ENCODE results near the gene MSL1.

The MSL1 gene

GRCh38 chr17:40093005-40093579 is 28.7 kb upstream of the MSL1 start:
- H3K4me1 ChIP-seq (ENCODE audit: control insufficient read depth, insufficient read depth, low read length) = peaks cover 86% of the 10 kb centered on the region
- H3K36me3 ChIP-seq (ENCODE audit: control insufficient read depth in 2 of 2, insufficient read depth in 2 of 2, low read length in 2 of 2) = peaks cover 41 to 56% of the 10 kb centered on the region in 2 donors

GRCh38 chr17:40093580-40094201 is 28.1 kb upstream of the MSL1 start:
- Histone ChIP-seq H3K4me1 (ENCODE audit: control insufficient read depth, insufficient read depth, low read length) (peaks cover 92% of the 10 kb centered on the region), H3K9me3 (ENCODE audit: control insufficient read depth in 2 of 2, low read length in 2 of 2) (no peaks in the 10 kb centered on the region), H3K27ac (ENCODE audit: low read length) (peak overlapping the region; percentile 94), H3K36me3 (ENCODE audit: control insufficient read depth in 2 of 2, insufficient read depth in 2 of 2, low read length in 2 of 2) (peaks cover 36 to 54% of the 10 kb centered on the region in 2 donors), H3K9ac (ENCODE audit: low read length in 2 of 2) (peak overlapping the region; percentile 39 to 51), H3K4me3 (ENCODE audit: low read length in 2 of 2) (peak overlapping the region; percentile 38 to 52), H3K27me3 (ENCODE audit: control insufficient read depth in 1 of 2, insufficient read depth in 2 of 2, low read length in 2 of 2) (no peaks in the 10 kb centered on the region)

More at GRCh38 chr17:40093005-40093579, 28.7 kb upstream of the MSL1 start:
- H3K27me3 ChIP-seq (ENCODE audit: control insufficient read depth in 1 of 2, insufficient read depth in 2 of 2, low read length in 2 of 2) = no peaks in the 10 kb centered on the region
- H3K27ac ChIP-seq (ENCODE audit: low read length) = peak overlapping the region; percentile 94
- peak overlapping the region; percentile 38 to 52 for H3K4me3 ChIP-seq (ENCODE audit: low read length in 2 of 2)
- H3K9ac ChIP-seq (ENCODE audit: low read length in 2 of 2) = peak overlapping the region; percentile 39 to 51
- H3K9me3 ChIP-seq (ENCODE audit: control insufficient read depth in 2 of 2, low read length in 2 of 2) = no peaks in the 10 kb centered on the region

- Histone ChIP-seq H3K27ac (ENCODE audit: low read length) (peak overlapping the region; percentile 94), H3K27me3 (ENCODE audit: control insufficient read depth in 1 of 2, insufficient read depth in 2 of 2, low read length in 2 of 2) (no peaks in the 10 kb centered on the region), H3K36me3 (ENCODE audit: control insufficient read depth in 2 of 2, insufficient read depth in 2 of 2, low read length in 2 of 2) (peaks cover 36 to 47% of the 10 kb centered on the region in 2 donors), H3K9ac (ENCODE audit: low read length in 2 of 2) (no peak overlapping the region), H3K9me3 (ENCODE audit: control insufficient read depth in 2 of 2, low read length in 2 of 2) (no peaks in the 10 kb centered on the region), H3K4me1 (ENCODE audit: control insufficient read depth, insufficient read depth, low read length) (peaks cover 88% of the 10 kb centered on the region), H3K4me3 (ENCODE audit: low read length in 2 of 2) (no peak overlapping the region)
These were observed 26.9 kb upstream of the MSL1 start for GRCh38 chr17:40094874-40095273.

- Histone ChIP-seq H3K9ac (ENCODE audit: low read length in 2 of 2) (peak overlapping the region in 1 of 2 donors; percentile 21), H3K4me1 (ENCODE audit: control insufficient read depth, insufficient read depth, low read length) (peaks cover 82% of the 10 kb centered on the region), H3K27me3 (ENCODE audit: control insufficient read depth in 1 of 2, insufficient read depth in 2 of 2, low read length in 2 of 2) (no peaks in the 10 kb centered on the region), H3K36me3 (ENCODE audit: control insufficient read depth in 2 of 2, insufficient read depth in 2 of 2, low read length in 2 of 2) (peaks cover 36 to 47% of the 10 kb centered on the region in 2 donors), H3K27ac (ENCODE audit: low read length) (peak overlapping the region; percentile 94), H3K9me3 (ENCODE audit: control insufficient read depth in 2 of 2, low read length in 2 of 2) (no peaks in the 10 kb centered on the region), H3K4me3 (ENCODE audit: low read length in 2 of 2) (peak overlapping the region in 1 of 2 donors; percentile 83)
These were observed 26.3 kb upstream of the MSL1 start for GRCh38 chr17:40095351-40095943.

GRCh38 chr17:40095944-40096791 is 25.6 kb upstream of the MSL1 start:
- no peaks in the 10 kb centered on the region for H3K27me3 ChIP-seq (ENCODE audit: control insufficient read depth in 1 of 2, insufficient read depth in 2 of 2, low read length in 2 of 2)
- no peaks in the 10 kb centered on the region for H3K9me3 ChIP-seq (ENCODE audit: control insufficient read depth in 2 of 2, low read length in 2 of 2)
- peak overlapping the region; percentile 68 to 83 for H3K4me3 ChIP-seq (ENCODE audit: low read length in 2 of 2)
- H3K36me3 ChIP-seq (ENCODE audit: control insufficient read depth in 2 of 2, insufficient read depth in 2 of 2, low read length in 2 of 2) = peaks cover 36 to 47% of the 10 kb centered on the region in 2 donors
- H3K27ac ChIP-seq (ENCODE audit: low read length) = peak overlapping the region; percentile 94
- peak overlapping the region; percentile 55 to 66 for H3K9ac ChIP-seq (ENCODE audit: low read length in 2 of 2)
- H3K4me1 ChIP-seq (ENCODE audit: control insufficient read depth, insufficient read depth, low read length) = peaks cover 81% of the 10 kb centered on the region

- Histone ChIP-seq H3K9ac (ENCODE audit: low read length in 2 of 2) (peak overlapping the region; percentile 55 to 66), H3K4me3 (ENCODE audit: low read length in 2 of 2) (peak overlapping the region; percentile 68 to 83), H3K27ac (ENCODE audit: low read length) (peak overlapping the region; percentile 94), H3K36me3 (ENCODE audit: control insufficient read depth in 2 of 2, insufficient read depth in 2 of 2, low read length in 2 of 2) (peaks cover 36 to 47% of the 10 kb centered on the region in 2 donors), H3K4me1 (ENCODE audit: control insufficient read depth, insufficient read depth, low read length) (peaks cover 76% of the 10 kb centered on the region), H3K9me3 (ENCODE audit: control insufficient read depth in 2 of 2, low read length in 2 of 2) (no peaks in the 10 kb centered on the region), H3K27me3 (ENCODE audit: control insufficient read depth in 1 of 2, insufficient read depth in 2 of 2, low read length in 2 of 2) (no peaks in the 10 kb centered on the region)
These were observed 24.7 kb upstream of the MSL1 start for GRCh38 chr17:40097087-40097486.

- Histone ChIP-seq H3K36me3 (ENCODE audit: control insufficient read depth in 2 of 2, insufficient read depth in 2 of 2, low read length in 2 of 2) (peaks cover 36 to 43% of the 10 kb centered on the region in 2 donors), H3K9ac (ENCODE audit: low read length in 2 of 2) (peak overlapping the region; percentile 66 to 72), H3K27me3 (ENCODE audit: control insufficient read depth in 1 of 2, insufficient read depth in 2 of 2, low read length in 2 of 2) (no peaks in the 10 kb centered on the region), H3K9me3 (ENCODE audit: control insufficient read depth in 2 of 2, low read length in 2 of 2) (no peaks in the 10 kb centered on the region), H3K27ac (ENCODE audit: low read length) (peak overlapping the region; percentile 94), H3K4me3 (ENCODE audit: low read length in 2 of 2) (peak overlapping the region; percentile 68 to 83), H3K4me1 (ENCODE audit: control insufficient read depth, insufficient read depth, low read length) (peaks cover 72% of the 10 kb centered on the region)
These were observed 23.6 kb upstream of the MSL1 start for GRCh38 chr17:40097931-40098845.

- no peaks in the 10 kb centered on the region for H3K27me3 ChIP-seq (ENCODE audit: control insufficient read depth in 1 of 2, insufficient read depth in 2 of 2, low read length in 2 of 2)
- peak overlapping the region; percentile 90 to 92 for H3K9ac ChIP-seq (ENCODE audit: low read length in 2 of 2)
- peaks cover 33 to 36% of the 10 kb centered on the region in 2 donors for H3K36me3 ChIP-seq (ENCODE audit: control insufficient read depth in 2 of 2, insufficient read depth in 2 of 2, low read length in 2 of 2)
- no peaks in the 10 kb centered on the region for H3K9me3 ChIP-seq (ENCODE audit: control insufficient read depth in 2 of 2, low read length in 2 of 2)
- peak overlapping the region; percentile 94 for H3K27ac ChIP-seq (ENCODE audit: low read length)
- peak overlapping the region; percentile 99 to 100 for H3K4me3 ChIP-seq (ENCODE audit: low read length in 2 of 2)
- H3K4me1 ChIP-seq (ENCODE audit: control insufficient read depth, insufficient read depth, low read length) = peaks cover 72% of the 10 kb centered on the region
These were observed 22.7 kb upstream of the MSL1 start for GRCh38 chr17:40098846-40099618.

GRCh38 chr17:40099619-40100418 is 22.0 kb upstream of the MSL1 start:
- no peaks in the 10 kb centered on the region for H3K9me3 ChIP-seq (ENCODE audit: control insufficient read depth in 2 of 2, low read length in 2 of 2)
- H3K4me3 ChIP-seq (ENCODE audit: low read length in 2 of 2) = peak overlapping the region; percentile 99 to 100
- peaks cover 73% of the 10 kb centered on the region for H3K4me1 ChIP-seq (ENCODE audit: control insufficient read depth, insufficient read depth, low read length)
- H3K27me3 ChIP-seq (ENCODE audit: control insufficient read depth in 1 of 2, insufficient read depth in 2 of 2, low read length in 2 of 2) = no peaks in the 10 kb centered on the region
- peak overlapping the region; percentile 94 for H3K27ac ChIP-seq (ENCODE audit: low read length)
- H3K36me3 ChIP-seq (ENCODE audit: control insufficient read depth in 2 of 2, insufficient read depth in 2 of 2, low read length in 2 of 2) = peaks cover 28 to 30% of the 10 kb centered on the region in 2 donors
- peak overlapping the region; percentile 90 to 92 for H3K9ac ChIP-seq (ENCODE audit: low read length in 2 of 2)

Measured in stomach smooth muscle (tissue), 2 donors.